ENCODE measurements around the gene CBLC.

The CBLC gene

GRCh38 chr19:44803442-44804428, 26.0 kb downstream of the CBLC start:
- DNase-seq, result no peak

GRCh38 chr19:44806291-44806690, 28.6 kb downstream of the CBLC start:
- no peak for DNase-seq

GRCh38 chr19:44807162-44807561, 29.5 kb downstream of the CBLC start:
- no peak for DNase-seq

- DNase-seq, result no peak
Measured at GRCh38 chr19:44807652-44808462, 30.2 kb downstream of the CBLC start.

GRCh38 chr19:44808463-44809371, 31.0 kb downstream of the CBLC start, which contains the start of gene BCAM:
Gene BCAM (plus strand): TSS chr19:44809103. CDS start chr19:44809125, 22 bp downstream.
- DNase-seq, result no peak

GRCh38 chr19:44809577-44810233, 32.0 kb downstream of the CBLC start:
- no peak for DNase-seq

GRCh38 chr19:44810234-44811121, 32.8 kb downstream of the CBLC start:
- DNase-seq, result no peak

GRCh38 chr19:44811122-44811419, 33.4 kb downstream of the CBLC start:
- DNase-seq, result no peak

- DNase-seq, result no peak
Measured at GRCh38 chr19:44812142-44812718, 34.5 kb downstream of the CBLC start.

GRCh38 chr19:44813070-44813840, 35.6 kb downstream of the CBLC start:
- no peak for DNase-seq

- no peak for DNase-seq
Measured at GRCh38 chr19:44813841-44814470, 36.3 kb downstream of the CBLC start.

GRCh38 chr19:44814517-44814916, 36.8 kb downstream of the CBLC start:
- no peak for DNase-seq

GRCh38 chr19:44816301-44816700, 38.6 kb downstream of the CBLC start:
- DNase-seq, result no peak

- no peak for DNase-seq
Measured at GRCh38 chr19:44817725-44818465, 40.2 kb downstream of the CBLC start.

GRCh38 chr19:44818466-44819031, 40.9 kb downstream of the CBLC start:
- no peak for DNase-seq

GRCh38 chr19:44819246-44819832, 41.6 kb downstream of the CBLC start:
- DNase-seq, result no peak

GRCh38 chr19:44820648-44821609, 43.2 kb downstream of the CBLC start:
- DNase-seq, result no peak
